AG04449 (cell line): ENCODE measurements around the gene PIP5K1B.

ENCODE experiments used
- CTCF ChIA-PET: fragments of 350-600 bp; formaldehyde crosslinking; extraction: SDS; loops from one replicate; lab custom pipeline; 2021; ENCODE audit warnings: antibody characterized with exemption; lab: Yijun Ruan, JAX
- POLR2A ChIA-PET: fragments of 400-600, 350-600 bp; formaldehyde crosslinking; extraction: SDS; loops from one replicate; lab custom pipeline; 2020; ENCODE audit warnings: antibody characterized with exemption, inconsistent platforms; lab: Yijun Ruan, JAX
- DNase-seq: peaks from one replicate; pipeline ENCODE4 v3.0.0-alpha.2; 2010; ENCODE audit warnings: low read depth, low spot score
- H3K4me3 ChIP-seq: 2 replicates; pipeline ENCODE4 v1.5.1; 2011; ENCODE audit warnings: low read depth, mild to moderate bottlenecking, control low read depth, low read length
- CTCF ChIP-seq: IDR thresholded peaks from one replicate; pipeline ENCODE4 v1.5.1; 2011; ENCODE audit warnings: mild to moderate bottlenecking, moderate library complexity, low read length, control low read depth, inconsistent platforms; ENCODE audit not compliant: insufficient read depth; ENCODE audit errors: missing control alignments

The PIP5K1B gene

GRCh38 chr9:68705531-68706362 is 707 bp downstream of the PIP5K1B start:
- TF ChIP-seq CTCF = no peak
- ChIA-PET POLR2A (no interaction called here), CTCF (no interaction called here)
- no peak for DNase-seq
- H3K4me3 ChIP-seq = peak overlapping the region; percentile 43

GRCh38 chr9:68706363-68707201 is 1.5 kb downstream of the PIP5K1B start:
- ChIA-PET POLR2A (no interaction called here), CTCF (no interaction called here)
- H3K4me3 ChIP-seq = no peak overlapping the region
- no peak for DNase-seq
- no peak for TF ChIP-seq CTCF

GRCh38 chr9:68707801-68708488 is 2.9 kb downstream of the PIP5K1B start:
- CTCF ChIA-PET = no interaction called here
- POLR2A ChIA-PET = no interaction called here
- TF ChIP-seq CTCF = no peak
- DNase-seq = no peak
- no peak overlapping the region for H3K4me3 ChIP-seq

GRCh38 chr9:68708513-68708912 is 3.5 kb downstream of the PIP5K1B start:
- H3K4me3 ChIP-seq = no peak overlapping the region
- no peak for DNase-seq
- no peak for TF ChIP-seq CTCF
- CTCF ChIA-PET = no interaction called here
- POLR2A ChIA-PET = no interaction called here

- DNase-seq = no peak
- ChIA-PET CTCF (no interaction called here), POLR2A (no interaction called here)
- TF ChIP-seq CTCF = no peak
- H3K4me3 ChIP-seq = no peak overlapping the region
Observed at GRCh38 chr9:68709291-68710110, 4.5 kb downstream of the PIP5K1B start.
